Spleen (tissue), 7 donors: ENCODE results near the gene PDZK1IP1.

Source experiments
- POLR2A ChIP-seq, 3 donors: fragments of 450-650 bp; IDR thresholded peaks; one replicate each; pipeline ENCODE4 v1.5.1; 2017; ENCODE audit warnings: antibody characterized with exemption in 3 of 3, mild to moderate bottlenecking in 1 of 3
- POLR2AphosphoS5 ChIP-seq, 3 donors: sonication (generic); formaldehyde crosslinking; IDR thresholded peaks; one replicate each; pipeline ENCODE4 v1.5.1; 2017; ENCODE audit warnings: antibody characterized with exemption in 3 of 3
- TF ChIP-seq, protein P1 (sequence below), 11 experiments: fragments of 200-600 bp in 7 of 11; fragments of 450-650 bp in 4 of 11; sonication (generic) in 4 of 11; IDR thresholded peaks in 8 of 11; conservative IDR thresholded peaks in 3 of 11; 1 replicate in 7 of 11; 2 replicates in 4 of 11; pipeline versions ENCODE4 v1.4.0 to v1.8.0; 2016 to 2021; ENCODE audit warnings: antibody characterized with exemption in 11 of 11, inconsistent platforms in 4 of 11, mild to moderate bottlenecking in 1 of 11
- donor health status: DM: no; HTN: no; CAD: no; lungs with moderate emphysema.
- donor health status: DM: no; HTN: no; CAD: no.
- donor health status: DM: no; HTN: no; CAD: no.

DNA sequence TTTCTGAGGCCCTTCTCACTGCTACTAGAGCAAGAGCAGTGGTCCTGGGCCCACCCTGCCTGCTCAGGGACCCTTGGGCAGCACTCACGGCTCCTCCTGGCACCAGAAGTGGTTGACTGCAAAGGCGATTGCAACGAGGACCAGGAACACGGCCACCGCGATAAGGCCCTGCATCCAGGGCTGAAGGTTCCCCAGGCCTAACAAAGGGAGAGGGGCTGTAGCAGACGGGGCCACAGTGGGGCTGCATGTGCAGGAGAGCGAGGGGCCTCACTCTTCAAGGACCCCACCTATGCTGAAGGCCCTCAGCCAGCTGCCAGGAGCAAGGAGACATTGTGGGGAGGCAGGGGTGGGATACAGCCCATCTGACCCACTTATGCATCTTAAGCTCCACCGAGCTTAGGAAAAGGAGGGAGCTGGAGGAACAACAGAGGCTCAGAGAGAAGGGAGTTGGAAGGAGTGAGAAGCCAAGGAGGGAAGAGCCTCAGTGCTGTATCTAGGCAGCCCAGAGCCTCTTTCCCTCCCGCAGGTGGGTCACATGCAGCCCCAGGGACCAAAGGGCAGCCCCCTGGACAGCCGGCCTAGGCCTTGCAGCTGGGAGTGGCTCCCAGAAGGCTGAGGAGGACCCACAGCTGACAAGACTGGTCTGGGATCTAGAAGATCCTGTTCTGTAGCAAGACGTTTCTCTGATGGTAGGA, 2.5 kb downstream of the PDZK1IP1 start:
- TF ChIP-seq, protein P1, sequence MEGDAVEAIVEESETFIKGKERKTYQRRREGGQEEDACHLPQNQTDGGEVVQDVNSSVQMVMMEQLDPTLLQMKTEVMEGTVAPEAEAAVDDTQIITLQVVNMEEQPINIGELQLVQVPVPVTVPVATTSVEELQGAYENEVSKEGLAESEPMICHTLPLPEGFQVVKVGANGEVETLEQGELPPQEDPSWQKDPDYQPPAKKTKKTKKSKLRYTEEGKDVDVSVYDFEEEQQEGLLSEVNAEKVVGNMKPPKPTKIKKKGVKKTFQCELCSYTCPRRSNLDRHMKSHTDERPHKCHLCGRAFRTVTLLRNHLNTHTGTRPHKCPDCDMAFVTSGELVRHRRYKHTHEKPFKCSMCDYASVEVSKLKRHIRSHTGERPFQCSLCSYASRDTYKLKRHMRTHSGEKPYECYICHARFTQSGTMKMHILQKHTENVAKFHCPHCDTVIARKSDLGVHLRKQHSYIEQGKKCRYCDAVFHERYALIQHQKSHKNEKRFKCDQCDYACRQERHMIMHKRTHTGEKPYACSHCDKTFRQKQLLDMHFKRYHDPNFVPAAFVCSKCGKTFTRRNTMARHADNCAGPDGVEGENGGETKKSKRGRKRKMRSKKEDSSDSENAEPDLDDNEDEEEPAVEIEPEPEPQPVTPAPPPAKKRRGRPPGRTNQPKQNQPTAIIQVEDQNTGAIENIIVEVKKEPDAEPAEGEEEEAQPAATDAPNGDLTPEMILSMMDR (IDR thresholded peaks at IDR 0.05 in 8 of 11, conservative IDR thresholded peaks at IDR 0.05 in 3 of 11) = no peak
- TF ChIP-seq POLR2A (IDR thresholded peaks at IDR 0.05) (no peak), POLR2AphosphoS5 (IDR thresholded peaks at IDR 0.05) (no peak)
